HG03342 (cell line): ENCODE data around the gene GUCY2D.
"Not testable (repeated sequence)": the region's sequence is repeated elsewhere in the genome, so short reads cannot be mapped to it uniquely, and the experiment has no call there.

Source experiments
- ATAC-seq: cut with Tn5 transposase; IDR thresholded peaks from one replicate; pipeline ENCODE4 v1.9.1; 2021; ENCODE audit warnings: mild to moderate bottlenecking, moderate library complexity; ENCODE audit not compliant: unreplicated experiment

GUCY2D gene

DNA sequence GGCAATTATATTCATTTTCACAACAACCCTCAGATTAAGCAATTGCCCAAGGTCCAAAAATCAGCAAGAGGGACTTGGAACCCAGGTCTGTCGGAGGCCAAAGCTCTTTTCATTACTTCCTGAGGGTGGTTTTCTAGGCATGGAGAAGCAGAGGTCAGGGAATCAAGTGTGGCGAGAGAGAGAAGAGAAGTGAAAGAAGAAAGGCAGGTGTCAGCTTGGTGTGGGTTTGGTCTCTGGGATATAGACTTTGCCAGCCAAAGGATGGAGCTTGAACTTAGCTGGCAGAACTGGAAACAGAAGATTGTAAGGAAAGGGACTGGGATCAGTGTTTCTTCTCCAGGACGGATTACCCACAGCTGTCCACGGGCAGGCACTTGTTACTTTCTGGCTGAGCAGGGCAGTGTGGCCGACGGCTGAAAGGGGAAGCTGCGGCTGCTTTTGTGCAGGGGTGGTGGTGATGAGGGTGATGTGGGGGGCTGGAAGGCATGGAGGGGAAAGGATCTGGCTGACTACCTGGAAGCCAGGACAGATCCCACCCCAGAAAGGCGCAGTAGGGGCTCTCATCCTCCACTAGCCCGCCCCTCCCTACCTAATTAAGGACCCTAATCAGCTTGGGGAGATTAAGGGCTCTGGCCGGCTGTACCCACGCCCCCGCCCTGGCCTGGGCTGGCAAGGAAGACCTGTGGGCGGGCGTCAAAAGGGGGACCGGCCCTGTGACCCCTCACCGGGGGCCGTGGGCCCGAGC is at the start of gene GUCY2D:
Gene GUCY2D, plus strand, starts transcription at position 640 of the 745 bp plus-strand sequence. CDS start 433 bp downstream, outside the sequence.
- ATAC-seq, result no peak

DNA sequence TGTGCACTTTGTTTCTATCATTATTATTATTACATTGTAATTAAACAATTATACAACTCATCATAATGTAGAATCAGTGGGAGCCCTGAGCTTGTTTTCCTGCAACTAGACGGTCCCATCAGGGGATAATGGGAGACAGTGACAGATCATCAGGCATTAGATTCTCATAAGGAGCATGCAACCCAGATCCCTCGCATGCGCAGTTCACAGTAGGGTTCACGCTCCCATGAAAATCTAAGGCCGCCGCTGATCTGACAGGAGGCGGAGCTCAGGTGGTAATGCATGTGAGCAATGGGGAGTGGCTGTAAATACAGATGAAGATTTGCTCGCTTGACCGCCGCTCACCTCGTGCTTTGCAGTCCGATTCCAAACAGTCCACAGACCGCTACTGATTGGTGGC is 49.1 kb upstream of the GUCY2D start:
- not testable (repeated sequence) for ATAC-seq

DNA sequence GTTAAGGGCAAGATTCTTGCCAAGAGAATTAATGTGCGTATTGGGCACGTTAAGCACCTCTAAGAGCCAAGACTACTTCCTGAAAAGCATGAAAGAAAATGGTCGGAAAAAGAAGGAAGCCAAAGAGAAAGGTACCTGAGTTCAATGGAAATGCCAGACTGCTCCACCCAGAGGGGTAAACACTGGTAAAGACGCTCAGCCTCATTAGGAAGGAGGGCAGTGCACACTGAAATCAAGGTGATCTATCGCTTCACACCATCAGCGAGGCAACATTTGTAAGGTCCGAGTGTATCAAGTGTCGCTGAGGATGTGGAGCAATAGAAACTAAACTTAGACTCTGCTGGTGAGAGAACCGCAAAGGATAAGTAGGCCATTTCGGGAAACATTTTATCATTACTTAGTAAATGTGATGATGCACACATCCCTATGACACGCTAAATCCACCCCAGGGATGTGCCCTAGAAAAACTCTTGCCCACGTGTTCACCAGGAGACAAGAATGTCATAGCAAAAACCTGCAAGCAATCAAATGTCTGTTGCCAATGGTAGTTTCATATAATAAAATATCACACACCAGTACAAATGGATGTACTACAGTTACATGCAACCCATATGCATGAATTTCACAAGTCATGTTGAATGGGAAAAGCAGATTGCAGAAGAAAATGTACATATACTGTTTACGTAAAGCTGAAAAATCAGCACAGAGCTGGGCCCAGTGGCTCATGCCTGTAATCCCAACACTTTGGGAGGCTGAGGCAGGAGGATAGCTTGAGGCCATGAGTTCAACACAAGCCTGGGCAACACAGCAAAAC is 46.8 kb upstream of the GUCY2D start:
- no peak for ATAC-seq

DNA sequence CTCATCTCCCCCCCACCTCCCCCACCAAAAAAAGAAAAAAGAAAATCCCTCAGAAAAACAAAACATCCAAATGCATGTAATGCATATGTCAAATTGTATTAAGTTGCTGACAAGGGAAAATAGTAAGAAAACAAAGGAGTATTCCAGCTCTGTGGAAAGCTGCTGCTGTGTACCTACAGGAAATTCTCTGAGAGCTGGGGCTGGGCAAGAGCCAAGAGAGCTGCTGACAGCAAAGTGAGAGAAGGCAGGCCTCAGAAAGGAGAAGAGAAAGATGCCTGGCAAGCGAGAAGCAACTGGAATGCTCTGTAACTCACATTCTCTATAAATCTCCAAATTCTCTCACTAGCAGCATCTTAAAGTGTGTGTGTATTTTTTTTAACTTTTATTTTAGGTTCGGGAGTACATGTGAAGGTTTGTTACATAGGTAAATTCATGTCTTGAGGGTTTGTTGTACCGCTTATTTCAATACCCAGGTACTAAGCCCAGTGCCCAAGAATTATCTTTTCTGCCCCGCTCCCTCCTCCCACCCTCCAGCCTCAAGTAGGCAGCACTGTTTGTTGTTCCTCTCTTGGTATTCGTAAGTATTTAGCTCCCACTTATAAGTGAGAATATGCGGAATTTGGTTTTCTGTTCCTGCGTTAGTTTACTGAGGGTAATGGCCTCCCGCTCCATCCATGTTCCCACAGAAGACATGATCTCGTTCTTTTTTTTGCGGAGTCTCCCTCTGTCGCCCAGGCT is 46.0 kb upstream of the GUCY2D start:
- ATAC-seq, result no peak

DNA sequence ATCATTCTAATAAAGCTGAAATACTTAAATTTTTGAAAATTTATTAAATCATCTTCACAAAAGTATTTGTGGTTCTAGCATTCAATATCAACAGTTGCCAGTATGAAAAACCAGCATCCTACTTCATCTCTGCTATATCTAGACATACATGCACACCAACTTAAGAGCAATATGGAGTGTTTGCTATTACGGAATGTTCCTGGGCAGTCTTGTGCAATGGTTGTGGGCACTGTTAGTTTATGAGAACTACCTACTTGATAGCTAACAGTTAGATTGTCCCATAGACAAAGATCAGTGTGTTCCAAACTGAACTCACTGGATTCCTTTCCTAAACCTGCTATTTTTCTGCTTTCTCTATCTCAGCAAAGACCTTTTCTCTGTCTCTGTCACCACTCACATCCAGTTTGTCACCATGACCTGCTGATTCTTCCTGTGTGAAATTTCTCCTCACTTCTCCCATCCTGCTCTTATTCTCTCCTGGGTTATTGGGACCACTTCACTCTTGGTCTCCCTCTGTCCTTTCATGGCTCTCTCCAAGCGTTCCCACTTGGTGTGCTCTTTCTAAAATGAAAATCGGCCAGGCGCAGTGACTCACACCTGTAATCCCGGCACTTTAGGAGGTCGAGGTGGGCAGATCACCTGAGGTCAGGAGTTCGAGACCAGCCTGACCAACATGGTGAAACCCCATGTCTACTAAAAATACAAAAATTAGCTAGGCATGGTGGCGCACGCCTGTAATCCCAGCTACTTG is 42.7 kb upstream of the GUCY2D start:
- ATAC-seq, result no peak

DNA sequence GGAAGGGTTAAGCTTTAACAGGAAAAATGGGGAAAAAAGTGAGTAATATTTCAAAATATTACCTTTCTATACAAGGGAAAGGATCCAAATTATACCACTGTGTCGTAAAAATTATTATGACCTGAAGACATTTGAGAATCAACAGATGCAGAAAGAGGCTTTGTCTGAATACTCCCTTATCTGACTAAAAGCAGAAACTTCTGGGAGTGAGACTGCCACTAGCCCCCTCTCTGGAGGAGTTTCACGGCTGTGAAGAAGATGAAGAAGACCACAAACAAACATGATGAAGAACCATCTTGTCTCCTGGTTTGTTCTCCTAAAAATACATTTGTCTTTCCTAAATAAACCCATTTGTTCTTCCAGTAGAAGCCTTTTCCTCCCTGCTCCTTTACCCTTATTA is 41.0 kb upstream of the GUCY2D start:
- no peak for ATAC-seq

DNA sequence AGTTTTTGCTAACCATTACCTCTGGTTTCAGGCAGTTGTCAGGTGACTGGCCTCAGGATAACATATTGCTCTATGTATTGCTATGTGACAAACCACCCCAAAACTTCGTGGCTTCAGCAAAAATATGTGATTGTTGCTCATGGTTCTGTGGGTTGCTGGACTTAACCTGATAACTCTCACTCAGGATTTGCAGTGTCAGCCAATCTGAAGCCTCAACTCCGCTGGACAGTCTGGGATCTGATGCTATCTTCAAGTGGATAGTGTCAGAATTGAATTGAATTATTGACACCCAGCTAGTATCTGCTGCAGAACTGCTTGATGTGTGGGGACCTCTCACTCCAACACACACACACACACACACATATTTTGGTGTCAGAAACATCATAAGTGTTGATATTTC is 34.7 kb upstream of the GUCY2D start:
- no peak for ATAC-seq

DNA sequence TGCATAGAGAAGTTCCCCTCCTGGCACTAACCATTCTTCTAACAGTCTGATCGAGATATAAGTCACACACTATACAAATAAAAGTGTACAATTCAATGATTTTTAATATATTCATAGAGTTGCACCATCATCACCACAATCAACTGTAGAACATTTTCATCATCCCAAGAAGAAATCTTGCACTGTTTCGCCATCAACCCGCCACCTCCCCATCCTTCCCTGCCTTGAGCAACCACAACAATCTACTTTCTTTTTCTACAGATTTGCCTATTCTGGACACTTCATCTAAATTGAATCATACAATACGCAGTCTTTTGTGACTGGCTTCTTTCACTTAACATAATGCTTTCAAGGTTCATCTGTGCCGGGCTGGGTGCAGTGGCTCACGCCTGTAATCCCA is 33.0 kb upstream of the GUCY2D start:
- no peak for ATAC-seq

DNA sequence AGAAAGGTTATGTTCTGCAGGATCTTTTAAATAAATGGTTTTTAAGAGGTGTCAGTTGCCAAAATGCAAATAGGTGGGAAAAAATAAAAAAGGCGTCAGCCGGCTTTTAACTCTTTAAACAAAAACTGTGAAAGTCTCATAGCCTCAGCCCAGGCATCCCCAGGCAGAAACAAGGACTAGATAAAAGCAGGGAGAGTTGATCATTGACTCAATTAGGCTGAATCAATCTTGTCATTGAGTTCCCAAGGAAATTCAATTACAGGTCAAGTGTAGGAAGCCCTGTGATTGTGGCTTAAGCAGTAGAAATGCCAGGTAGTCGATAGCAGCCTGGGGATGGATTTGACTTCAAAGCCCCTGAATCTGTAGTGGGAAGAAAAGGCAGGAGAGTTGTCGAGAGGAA is 30.8 kb upstream of the GUCY2D start:
- no peak for ATAC-seq

DNA sequence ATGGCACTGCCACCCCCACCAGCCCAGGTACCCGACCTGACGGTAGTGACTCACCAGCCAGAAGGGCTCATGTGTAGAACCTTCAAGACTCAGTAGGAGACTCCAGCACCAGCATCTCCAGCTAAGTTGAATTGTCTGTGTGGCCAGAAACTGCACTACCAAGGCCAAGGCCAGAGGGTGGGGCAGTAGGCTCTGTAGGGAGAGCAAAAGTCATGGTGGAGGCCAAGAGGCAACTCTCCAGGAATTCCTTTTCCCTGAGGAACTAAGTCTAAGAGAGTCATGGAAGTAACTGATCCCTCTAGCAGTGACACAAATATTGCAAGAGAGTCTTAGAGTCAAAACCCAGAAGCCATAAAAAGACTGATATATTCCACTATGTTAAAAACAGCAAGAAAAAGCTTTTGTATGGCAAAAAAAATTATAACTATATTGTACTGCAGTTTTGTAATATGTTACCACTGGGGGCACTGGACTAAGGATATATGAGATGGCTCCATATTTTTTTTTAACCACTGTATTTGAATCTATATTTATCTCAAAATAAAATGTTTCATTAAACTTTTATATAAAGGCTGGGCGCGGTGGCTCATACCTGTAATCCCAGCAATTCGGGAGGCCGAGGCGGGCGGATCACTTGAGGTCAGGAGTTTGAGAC is 30.2 kb upstream of the GUCY2D start:
- no peak for ATAC-seq

DNA sequence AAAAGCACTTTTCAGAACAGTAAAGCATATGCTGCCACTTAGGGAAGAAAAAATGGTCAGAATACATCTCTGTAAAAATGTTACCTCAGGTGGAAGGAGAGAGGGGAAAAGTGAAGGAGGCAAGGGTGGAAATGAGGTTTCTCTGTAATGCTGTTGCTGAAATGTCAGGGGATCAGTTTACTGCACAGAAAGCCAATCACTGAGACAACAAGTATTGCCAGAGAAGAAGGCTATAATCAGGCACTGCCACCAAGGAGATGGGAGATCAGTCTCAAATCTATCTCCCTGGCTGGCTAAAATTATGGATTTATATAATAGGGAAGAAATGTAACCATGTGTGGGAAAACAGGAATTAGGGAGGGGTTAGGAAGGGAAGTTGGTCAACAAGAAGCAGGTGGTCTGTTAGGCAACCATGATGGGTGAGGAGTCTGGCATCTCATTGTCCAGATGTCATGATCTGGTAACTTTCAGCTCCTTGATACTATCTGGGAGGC is 27.7 kb upstream of the GUCY2D start:
- no peak for ATAC-seq

DNA sequence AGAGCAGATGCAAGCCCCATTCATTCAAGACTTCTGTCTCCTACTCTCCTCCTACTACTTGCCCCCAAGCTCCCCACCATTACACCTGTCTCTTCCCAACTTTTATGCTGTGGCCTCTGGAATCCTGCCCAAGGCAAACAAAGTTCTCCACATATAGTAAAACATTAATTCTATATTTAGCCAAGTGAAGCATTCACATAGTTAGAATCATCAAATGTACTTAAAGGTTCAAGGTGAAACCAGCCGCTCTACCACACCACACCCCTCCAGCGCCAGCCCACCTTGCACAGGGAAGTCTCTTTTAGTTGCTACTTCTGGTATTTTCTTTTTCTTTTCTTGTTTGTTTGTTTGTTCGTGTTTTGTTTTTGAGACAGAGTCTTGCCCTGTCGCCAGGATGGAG is 25.4 kb upstream of the GUCY2D start:
- ATAC-seq, result no peak

DNA sequence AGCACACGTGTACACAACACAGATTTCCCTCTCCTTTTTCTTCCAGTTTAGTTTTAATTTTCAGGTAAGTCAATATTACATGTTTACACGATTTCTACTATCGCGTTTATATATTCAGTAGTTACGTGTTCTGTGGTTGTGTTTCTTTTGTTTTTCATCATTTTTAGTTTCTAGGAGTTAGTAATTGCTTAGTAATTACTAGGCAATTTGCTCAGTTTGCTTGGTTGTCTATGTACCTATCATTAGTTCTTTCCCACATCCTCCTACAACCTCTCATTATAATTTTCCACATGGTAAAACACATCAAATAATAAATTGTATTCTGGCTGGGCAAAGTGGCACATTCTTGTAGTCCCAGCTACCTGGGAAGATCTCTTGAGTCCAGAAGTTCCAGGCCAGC is 24.6 kb upstream of the GUCY2D start:
- no peak for ATAC-seq

DNA sequence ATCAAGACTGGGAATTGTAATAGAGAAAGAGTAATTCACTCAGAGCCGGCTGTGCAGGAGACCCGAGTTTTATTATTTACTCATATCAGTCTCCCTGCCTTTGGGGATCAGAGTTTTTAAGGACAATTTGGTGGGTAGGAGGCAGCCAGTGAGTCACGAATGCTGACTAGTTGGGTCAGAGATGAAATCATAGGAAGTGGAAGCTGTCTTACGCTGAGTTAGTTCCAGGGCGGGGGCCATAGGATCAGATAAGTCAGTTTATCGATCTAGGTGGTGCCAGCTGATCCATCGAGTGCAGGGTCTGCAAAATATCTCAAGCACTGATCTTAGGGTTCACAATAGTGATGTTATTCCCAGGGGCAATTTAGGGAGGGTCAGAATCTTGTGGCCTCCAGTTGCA is 20.2 kb upstream of the GUCY2D start:
- ATAC-seq, result no peak

DNA sequence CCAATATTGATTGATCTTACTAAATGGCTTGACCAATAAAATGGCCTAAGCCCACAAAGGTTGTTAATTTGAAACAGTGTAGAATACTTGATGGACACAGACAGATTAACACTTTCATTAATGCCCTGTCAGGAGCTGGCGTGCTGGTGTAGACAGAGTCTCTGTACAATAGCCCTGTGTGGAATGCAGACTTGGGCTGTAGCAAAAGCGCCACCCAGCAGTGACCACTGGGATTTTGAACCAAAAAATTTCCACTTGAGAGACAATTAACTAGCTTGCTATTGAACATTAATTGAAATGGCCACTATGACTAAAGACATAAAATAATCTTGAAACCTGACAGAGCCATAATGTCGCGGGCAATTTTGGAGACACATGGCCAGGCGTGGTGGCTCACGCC is 19.7 kb upstream of the GUCY2D start:
- no peak for ATAC-seq

DNA sequence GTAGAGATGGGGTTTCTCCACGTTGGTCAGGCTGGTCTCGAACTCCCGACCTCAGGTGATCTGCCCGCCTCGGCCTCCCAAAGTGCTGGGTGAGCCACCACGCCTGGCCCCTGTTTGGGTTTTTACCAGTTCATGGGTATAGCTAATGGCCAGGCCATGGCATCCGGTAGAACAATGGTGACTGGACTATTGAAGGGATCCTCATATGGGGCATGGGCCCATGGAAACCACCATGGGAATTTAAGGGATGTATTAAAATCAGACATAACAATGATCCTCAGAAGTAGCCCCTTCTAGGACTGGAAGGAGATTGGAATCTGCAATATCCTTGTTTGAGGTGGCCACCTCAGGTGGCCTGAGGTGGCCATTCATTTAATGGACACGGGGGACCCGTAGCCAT is 17.5 kb upstream of the GUCY2D start:
- ATAC-seq, result no peak

DNA sequence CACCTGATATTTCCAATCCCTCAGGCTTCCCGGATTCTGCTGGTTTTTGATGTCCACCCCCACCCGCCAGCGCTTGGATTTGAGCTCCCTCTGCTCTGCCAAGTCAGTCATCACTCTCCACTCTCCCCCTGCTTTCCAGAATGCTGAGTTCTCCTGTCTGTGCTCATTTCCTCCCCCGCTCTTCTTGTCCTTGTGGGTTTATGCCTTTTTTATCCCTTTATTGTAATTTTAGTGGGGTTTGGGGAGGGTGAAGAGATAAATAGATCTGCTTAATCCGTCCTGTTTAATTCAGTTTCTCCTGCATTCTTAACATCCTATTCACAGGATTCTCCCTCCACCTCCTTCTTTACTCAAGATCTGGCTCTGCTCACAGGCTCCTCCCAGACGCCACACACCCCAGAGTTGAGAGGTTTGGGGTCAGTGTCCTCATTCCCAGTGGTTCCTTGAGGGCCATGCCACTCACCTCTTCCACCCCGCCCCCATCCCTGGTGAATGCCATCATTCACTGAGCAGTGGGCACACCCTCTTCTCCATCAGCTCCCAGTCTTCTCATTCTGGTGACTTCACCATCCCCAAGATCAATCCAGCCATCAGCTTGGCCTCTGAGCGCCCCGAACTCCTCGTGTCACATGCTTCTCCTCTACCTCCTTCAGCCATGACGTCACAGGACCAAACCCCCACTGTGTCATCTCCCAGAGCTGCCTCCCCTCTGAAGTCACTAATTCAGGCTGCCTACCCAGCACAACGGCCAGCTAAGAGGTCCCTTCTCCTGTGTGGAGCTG is 15.1 kb upstream of the GUCY2D start:
- ATAC-seq, result no peak

DNA sequence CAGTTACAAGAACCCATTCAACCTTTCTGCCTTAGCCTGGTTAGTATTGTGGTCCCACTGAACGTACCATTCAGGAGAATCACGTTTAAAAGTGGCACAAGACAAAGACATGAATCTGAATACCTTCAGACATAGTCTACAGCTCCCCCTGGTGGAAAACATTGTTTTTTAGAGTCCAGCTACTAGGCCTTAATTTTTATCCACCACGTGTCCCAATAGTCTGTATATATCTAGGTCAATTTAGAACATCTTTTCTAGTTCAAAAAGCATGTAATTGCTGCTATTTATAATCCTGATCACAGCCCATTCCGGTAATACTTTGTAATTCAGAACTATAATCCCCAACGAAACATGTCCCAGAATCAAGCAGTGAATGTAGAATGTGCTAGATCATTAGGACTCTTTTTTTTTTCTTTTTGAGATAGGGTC is 13.7 kb upstream of the GUCY2D start:
- ATAC-seq, result no peak
